PFSK-1 (cell line): ENCODE results near the gene SEMA3B.
A peak's percentile ranks its signal among the peaks of the same experiment; 100 is the strongest.

ENCODE experiments used
- FOXP2 ChIP-seq: optimal IDR thresholded peaks from 2 replicates; pipeline ENCODE3; 2011; ENCODE audit warnings: borderline replicate concordance, control low read depth, inconsistent platforms; ENCODE audit not compliant: insufficient read depth; ENCODE audit errors: extremely low read length, extremely low read depth
- POLR2AphosphoS5 ChIP-seq: IDR thresholded peaks from 2 replicates; pipeline ENCODE4 v1.6.1; 2012; ENCODE audit warnings: low read depth, mild to moderate bottlenecking, control low read depth, low read length, moderate library complexity
- SIN3A ChIP-seq: IDR thresholded peaks from 2 replicates; pipeline ENCODE4 v1.6.1; 2012; ENCODE audit warnings: mild to moderate bottlenecking, low read length, moderate library complexity, borderline replicate concordance; ENCODE audit not compliant: insufficient read depth
- TAF1 ChIP-seq: IDR thresholded peaks from 2 replicates; pipeline ENCODE4 v1.6.1; 2012; ENCODE audit warnings: low read length, control low read depth, borderline replicate concordance; ENCODE audit not compliant: insufficient read depth
- TF ChIP-seq, protein P1 (sequence below), 2 experiments: IDR thresholded peaks; 2 replicates each; pipeline versions ENCODE4 v1.6.1 to v1.8.0; 2011 to 2012; ENCODE audit warnings: low read depth in 2 of 2, low read length in 2 of 2, control low read depth in 1 of 2, inconsistent platforms in 1 of 2, mild to moderate bottlenecking in 1 of 2, moderate library complexity in 1 of 2; ENCODE audit not compliant: insufficient read depth in 1 of 2

Gene SEMA3B

DNA sequence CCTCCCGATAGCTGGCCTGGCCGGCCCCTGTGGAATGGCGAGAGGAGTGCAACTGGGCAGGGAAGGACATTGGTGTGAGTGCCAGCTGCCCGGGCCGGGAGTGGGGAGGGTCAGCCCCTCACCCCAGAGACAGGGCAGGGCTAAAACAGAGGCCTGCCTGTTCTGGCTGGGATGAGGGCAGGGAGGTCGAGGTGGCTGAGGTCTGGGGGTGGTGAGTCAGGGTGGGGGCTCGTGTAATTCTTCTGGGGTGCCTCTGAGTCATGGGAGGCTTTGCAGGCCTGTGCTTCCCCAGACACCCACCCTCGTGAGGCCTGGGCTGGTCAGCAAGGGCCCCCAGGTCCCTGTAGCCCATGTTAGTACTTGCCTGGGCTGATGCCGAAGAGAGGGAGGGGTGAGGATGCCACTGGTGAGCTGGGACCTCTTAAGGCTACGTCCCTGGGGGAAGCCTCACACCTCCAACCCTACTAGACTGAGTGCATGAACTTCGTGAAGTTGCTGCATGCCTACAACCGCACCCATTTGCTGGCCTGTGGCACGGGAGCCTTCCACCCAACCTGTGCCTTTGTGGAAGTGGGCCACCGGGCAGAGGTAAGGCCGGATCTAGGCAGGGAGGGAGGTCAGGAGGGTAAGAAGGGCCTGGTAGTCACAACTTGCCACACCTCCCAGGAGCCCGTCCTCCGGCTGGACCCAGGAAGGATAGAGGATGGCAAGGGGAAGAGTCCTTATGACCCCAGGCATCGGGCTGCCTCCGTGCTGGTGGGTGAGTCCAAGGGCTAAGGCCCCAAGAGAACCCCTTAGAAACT lies 1.7 kb downstream of the SEMA3B start:
- TF ChIP-seq SIN3A (no peak), FOXP2 (no peak)

DNA sequence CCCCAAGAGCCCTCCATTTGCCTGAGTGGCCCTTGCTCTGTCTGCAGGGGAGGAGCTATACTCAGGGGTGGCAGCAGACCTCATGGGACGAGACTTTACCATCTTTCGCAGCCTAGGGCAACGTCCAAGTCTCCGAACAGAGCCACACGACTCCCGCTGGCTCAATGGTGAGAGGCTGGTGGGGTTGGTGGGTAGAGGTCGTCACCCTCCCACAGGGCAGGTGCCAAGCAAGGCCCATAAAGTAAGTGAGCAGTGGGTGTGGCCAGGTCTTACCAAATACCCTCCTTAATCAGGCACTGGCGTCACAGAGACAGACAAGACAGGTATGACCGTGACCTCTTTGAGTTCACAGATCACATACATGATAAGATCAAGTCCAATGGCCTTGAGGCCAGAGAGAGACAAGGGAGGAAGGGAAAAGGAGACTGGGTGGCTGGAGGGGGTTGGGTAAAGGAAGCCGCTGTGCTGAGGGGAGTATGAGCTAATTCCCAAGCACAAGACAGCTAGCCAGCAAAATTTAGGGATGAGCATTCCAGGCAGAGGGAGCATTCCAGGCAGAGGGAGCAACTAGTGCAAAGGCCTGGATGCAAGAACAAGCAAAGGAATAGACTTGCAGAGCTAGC lies 2.5 kb downstream of the SEMA3B start:
- TF ChIP-seq SIN3A, result no peak
- TF ChIP-seq, protein P1, sequence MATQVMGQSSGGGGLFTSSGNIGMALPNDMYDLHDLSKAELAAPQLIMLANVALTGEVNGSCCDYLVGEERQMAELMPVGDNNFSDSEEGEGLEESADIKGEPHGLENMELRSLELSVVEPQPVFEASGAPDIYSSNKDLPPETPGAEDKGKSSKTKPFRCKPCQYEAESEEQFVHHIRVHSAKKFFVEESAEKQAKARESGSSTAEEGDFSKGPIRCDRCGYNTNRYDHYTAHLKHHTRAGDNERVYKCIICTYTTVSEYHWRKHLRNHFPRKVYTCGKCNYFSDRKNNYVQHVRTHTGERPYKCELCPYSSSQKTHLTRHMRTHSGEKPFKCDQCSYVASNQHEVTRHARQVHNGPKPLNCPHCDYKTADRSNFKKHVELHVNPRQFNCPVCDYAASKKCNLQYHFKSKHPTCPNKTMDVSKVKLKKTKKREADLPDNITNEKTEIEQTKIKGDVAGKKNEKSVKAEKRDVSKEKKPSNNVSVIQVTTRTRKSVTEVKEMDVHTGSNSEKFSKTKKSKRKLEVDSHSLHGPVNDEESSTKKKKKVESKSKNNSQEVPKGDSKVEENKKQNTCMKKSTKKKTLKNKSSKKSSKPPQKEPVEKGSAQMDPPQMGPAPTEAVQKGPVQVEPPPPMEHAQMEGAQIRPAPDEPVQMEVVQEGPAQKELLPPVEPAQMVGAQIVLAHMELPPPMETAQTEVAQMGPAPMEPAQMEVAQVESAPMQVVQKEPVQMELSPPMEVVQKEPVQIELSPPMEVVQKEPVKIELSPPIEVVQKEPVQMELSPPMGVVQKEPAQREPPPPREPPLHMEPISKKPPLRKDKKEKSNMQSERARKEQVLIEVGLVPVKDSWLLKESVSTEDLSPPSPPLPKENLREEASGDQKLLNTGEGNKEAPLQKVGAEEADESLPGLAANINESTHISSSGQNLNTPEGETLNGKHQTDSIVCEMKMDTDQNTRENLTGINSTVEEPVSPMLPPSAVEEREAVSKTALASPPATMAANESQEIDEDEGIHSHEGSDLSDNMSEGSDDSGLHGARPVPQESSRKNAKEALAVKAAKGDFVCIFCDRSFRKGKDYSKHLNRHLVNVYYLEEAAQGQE (IDR thresholded peaks at IDR 0.05; ENCODE audit: insufficient read depth in 1 of 2, low read depth in 2 of 2, low read length in 2 of 2), result no peak
- no peak for TF ChIP-seq FOXP2
- TF ChIP-seq POLR2AphosphoS5, result no peak
- TF ChIP-seq TAF1, result no peak

DNA sequence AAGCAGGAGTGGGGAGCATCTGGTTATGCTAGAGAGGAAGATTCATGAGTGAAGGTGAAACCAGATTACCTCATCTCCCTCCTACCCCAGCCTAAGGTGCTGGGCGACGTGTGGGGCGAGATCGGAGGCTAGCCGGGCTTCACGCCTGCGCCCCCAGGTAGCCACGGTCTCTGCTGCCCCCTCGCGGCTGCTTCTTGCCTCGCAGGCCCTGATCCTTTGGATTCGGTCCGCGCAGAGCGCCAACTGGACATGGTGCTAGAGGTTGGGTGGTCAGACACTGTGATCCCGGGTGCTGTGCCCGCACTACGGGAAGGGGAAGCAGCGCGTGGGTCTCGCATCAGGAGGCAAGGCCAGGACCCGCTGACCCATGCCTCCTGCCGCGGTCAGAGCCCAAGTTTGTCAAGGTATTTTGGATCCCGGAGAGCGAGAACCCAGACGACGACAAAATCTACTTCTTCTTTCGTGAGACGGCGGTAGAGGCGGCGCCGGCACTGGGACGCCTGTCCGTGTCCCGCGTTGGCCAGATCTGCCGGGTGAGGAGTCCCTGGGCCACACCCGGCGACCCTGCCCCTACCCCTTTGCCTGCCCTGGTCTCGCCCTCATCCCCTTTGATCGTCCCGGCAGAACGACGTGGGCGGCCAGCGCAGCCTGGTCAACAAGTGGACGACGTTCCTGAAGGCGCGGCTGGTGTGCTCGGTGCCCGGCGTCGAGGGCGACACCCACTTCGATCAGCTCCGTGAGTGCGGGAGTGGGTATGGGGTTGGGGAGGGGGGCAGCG lies 4.2 kb downstream of the SEMA3B start:
- peak; percentile 84 for TF ChIP-seq FOXP2
- TF ChIP-seq, protein P1 (IDR thresholded peaks at IDR 0.05; ENCODE audit: insufficient read depth in 1 of 2, low read depth in 2 of 2, low read length in 2 of 2), result no peak

DNA sequence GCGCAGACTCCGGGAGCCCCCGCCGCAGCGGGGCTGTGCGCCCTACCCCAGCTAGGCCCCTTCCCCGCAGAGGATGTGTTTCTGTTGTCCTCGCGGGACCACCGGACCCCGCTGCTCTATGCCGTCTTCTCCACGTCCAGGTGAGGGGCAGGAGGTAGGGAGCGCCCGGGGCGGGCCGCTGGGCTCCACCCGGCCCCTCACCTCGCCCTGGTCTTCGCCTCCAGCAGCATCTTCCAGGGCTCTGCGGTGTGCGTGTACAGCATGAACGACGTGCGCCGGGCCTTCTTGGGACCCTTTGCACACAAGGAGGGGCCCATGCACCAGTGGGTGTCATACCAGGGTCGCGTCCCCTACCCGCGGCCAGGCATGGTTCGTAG lies 4.7 kb downstream of the SEMA3B start:
- TF ChIP-seq, protein P1 (IDR thresholded peaks at IDR 0.05; ENCODE audit: insufficient read depth in 1 of 2, low read depth in 2 of 2, low read length in 2 of 2), result no peak
- TF ChIP-seq SIN3A (no peak), TAF1 (no peak), FOXP2 (no peak), POLR2AphosphoS5 (no peak)

GRCh38 chr3:50274371-50275104 lies 5.6 kb downstream of the SEMA3B start:
- TF ChIP-seq SIN3A, result no peak
- no peak for TF ChIP-seq TAF1
- TF ChIP-seq, protein P1 (IDR thresholded peaks at IDR 0.05; ENCODE audit: insufficient read depth in 1 of 2, low read depth in 2 of 2, low read length in 2 of 2), result no peak
- no peak for TF ChIP-seq FOXP2
- no peak for TF ChIP-seq POLR2AphosphoS5
